ENCODE data around the gene MAGI2. TPM values are rescaled to one million over a fixed set of nuclear protein-coding genes. Genes with fewer than 3 reads are reported as not detected.

Gene MAGI2
- total RNA-seq, 1 experiment from 2014 or later: 0.25 TPM

- H3K9me3 Mint-ChIP-seq (ENCODE audit: unreplicated experiment): no peaks in the 10 kb centered on the region
- H3K36me3 ChIP-seq (ENCODE audit: control insufficient read depth, insufficient read depth, low read length): no peaks in the 10 kb centered on the region
- H3K27me3 Mint-ChIP-seq (ENCODE audit: insufficient read depth, unreplicated experiment): no peaks in the 10 kb centered on the region
- POLR2A ChIA-PET: no interaction called here
- no peaks in the 10 kb centered on the region for H3K4me1 Mint-ChIP-seq (ENCODE audit: low read depth, unreplicated experiment)
- H3K4me3 Mint-ChIP-seq (ENCODE audit: unreplicated experiment): no peak overlapping the region
- no peak for TF ChIP-seq CTCF (IDR thresholded peaks at IDR 0.05; ENCODE audit: insufficient read depth in 1 of 2, low read depth in 1 of 2, low read length in 1 of 2, severe bottlenecking in 1 of 2, unreplicated experiment in 1 of 2)
- no TSS peak for BruUV-seq (replicated peaks)
- no peaks in the 10 kb centered on the region for H3K4me1 ChIP-seq
- no peak overlapping the region for H3K27ac Mint-ChIP-seq (ENCODE audit: unreplicated experiment)
- no peaks in the 10 kb centered on the region for H3K27me3 ChIP-seq (replicated peaks; ENCODE audit: control insufficient read depth, insufficient read depth, low read length)
- no peaks in the 10 kb centered on the region for H3K9me3 ChIP-seq
- no peak for DNase-seq
- intact Hi-C loops (cut with micrococcal nuclease; ENCODE audit: unreplicated experiment): loop anchor here (2.0 kb wide), 1 partner anchor 31 kb away; no protein-coding TSS in a partner anchor
- no peak overlapping the region for H3K4me3 ChIP-seq (ENCODE audit: low read depth, low read length)
- H3K36me3 Mint-ChIP-seq (ENCODE audit: insufficient read depth, unreplicated experiment): no peaks in the 10 kb centered on the region
- CTCF ChIA-PET: no interaction called here
These were observed 1477.6 kb downstream of the MAGI2 start for GRCh38 chr7:77975672-77976480.

GRCh38 chr7:77971726-77972125 lies 1481.7 kb downstream of the MAGI2 start:
- no peak for TF ChIP-seq CTCF (IDR thresholded peaks at IDR 0.05; ENCODE audit: insufficient read depth in 1 of 2, low read depth in 1 of 2, low read length in 1 of 2, severe bottlenecking in 1 of 2, unreplicated experiment in 1 of 2)
- Histone ChIP-seq H3K4me3 (ENCODE audit: low read depth, low read length) (no peak overlapping the region), H3K4me1 (no peaks in the 10 kb centered on the region), H3K9me3 (no peaks in the 10 kb centered on the region), H3K27me3 (replicated peaks; ENCODE audit: control insufficient read depth, insufficient read depth, low read length) (no peaks in the 10 kb centered on the region), H3K36me3 (ENCODE audit: control insufficient read depth, insufficient read depth, low read length) (no peaks in the 10 kb centered on the region)
- Mint-ChIP-seq H3K36me3 (ENCODE audit: insufficient read depth, unreplicated experiment) (no peaks in the 10 kb centered on the region), H3K4me1 (ENCODE audit: low read depth, unreplicated experiment) (no peaks in the 10 kb centered on the region), H3K27ac (ENCODE audit: unreplicated experiment) (no peak overlapping the region), H3K27me3 (ENCODE audit: insufficient read depth, unreplicated experiment) (no peaks in the 10 kb centered on the region), H3K4me3 (ENCODE audit: unreplicated experiment) (no peak overlapping the region), H3K9me3 (ENCODE audit: unreplicated experiment) (no peaks in the 10 kb centered on the region)
- intact Hi-C loops (cut with micrococcal nuclease; ENCODE audit: unreplicated experiment): no loop called here
- DNase-seq: no peak
- no TSS peak for BruUV-seq (replicated peaks)
- CTCF ChIA-PET: no interaction called here
- POLR2A ChIA-PET: no interaction called here

GRCh38 chr7:77967429-77967828 lies 1486.0 kb downstream of the MAGI2 start:
- intact Hi-C loops (cut with micrococcal nuclease; ENCODE audit: unreplicated experiment): no loop called here
- Mint-ChIP-seq H3K9me3 (ENCODE audit: unreplicated experiment) (no peaks in the 10 kb centered on the region), H3K27me3 (ENCODE audit: insufficient read depth, unreplicated experiment) (no peaks in the 10 kb centered on the region), H3K36me3 (ENCODE audit: insufficient read depth, unreplicated experiment) (no peaks in the 10 kb centered on the region), H3K27ac (ENCODE audit: unreplicated experiment) (no peak overlapping the region), H3K4me3 (ENCODE audit: unreplicated experiment) (no peak overlapping the region), H3K4me1 (ENCODE audit: low read depth, unreplicated experiment) (no peaks in the 10 kb centered on the region)
- H3K9me3 ChIP-seq: no peaks in the 10 kb centered on the region
- POLR2A ChIA-PET: no interaction called here
- H3K4me3 ChIP-seq (ENCODE audit: low read depth, low read length): no peak overlapping the region
- CTCF ChIA-PET: no interaction called here
- H3K27me3 ChIP-seq (replicated peaks; ENCODE audit: control insufficient read depth, insufficient read depth, low read length): no peaks in the 10 kb centered on the region
- no peaks in the 10 kb centered on the region for H3K4me1 ChIP-seq
- TF ChIP-seq CTCF (IDR thresholded peaks at IDR 0.05; ENCODE audit: insufficient read depth in 1 of 2, low read depth in 1 of 2, low read length in 1 of 2, severe bottlenecking in 1 of 2, unreplicated experiment in 1 of 2): no peak
- DNase-seq: no peak
- no peaks in the 10 kb centered on the region for H3K36me3 ChIP-seq (ENCODE audit: control insufficient read depth, insufficient read depth, low read length)
- no TSS peak for BruUV-seq (replicated peaks)
